HG03139 (cell line): ENCODE measurements around the gene ALPP.
"Not testable (repeated sequence)": the region's sequence is repeated elsewhere in the genome, so short reads cannot be mapped to it uniquely, and the experiment has no call there.

Experiments
- ATAC-seq: cut with Tn5 transposase; IDR thresholded peaks from one replicate; pipeline ENCODE4 v1.9.1; 2021; ENCODE audit not compliant: unreplicated experiment

ALPP gene

DNA sequence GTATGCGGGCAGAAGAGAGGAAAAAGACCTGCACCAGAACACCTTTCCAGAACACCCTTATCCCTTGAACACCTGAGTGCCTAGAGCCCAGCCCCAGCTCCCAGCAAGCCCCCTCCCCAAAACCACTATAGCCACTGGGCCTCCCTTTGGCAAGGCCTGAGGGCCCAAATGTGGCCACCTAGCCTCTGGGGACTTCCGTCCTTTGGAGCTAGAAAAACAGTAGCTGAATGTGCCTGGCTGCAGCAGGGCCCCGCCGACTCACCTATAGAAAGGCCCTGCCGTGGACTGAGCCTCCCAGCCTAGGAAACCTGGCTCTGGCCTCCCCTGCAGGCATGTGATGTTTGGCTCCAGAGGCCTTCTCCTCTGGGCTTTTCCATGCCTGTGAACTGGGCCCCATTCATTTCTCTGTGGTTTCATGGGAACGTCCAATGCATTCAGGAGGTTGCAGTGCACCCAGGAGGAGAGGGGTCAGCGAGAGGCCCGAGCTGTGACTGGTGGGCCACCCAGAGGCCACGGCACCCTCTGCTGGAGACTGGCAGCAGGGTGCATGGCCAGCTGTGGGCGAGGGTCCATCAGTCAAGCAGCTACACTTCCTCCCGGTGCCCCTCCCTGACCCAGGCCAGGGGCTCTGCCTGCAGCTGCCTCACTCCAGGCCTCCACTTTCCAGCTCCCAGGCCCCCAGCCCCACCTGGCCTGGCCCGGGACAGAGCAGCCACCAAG lies 15.3 kb upstream of the ALPP start:
- not testable (repeated sequence) for ATAC-seq

DNA sequence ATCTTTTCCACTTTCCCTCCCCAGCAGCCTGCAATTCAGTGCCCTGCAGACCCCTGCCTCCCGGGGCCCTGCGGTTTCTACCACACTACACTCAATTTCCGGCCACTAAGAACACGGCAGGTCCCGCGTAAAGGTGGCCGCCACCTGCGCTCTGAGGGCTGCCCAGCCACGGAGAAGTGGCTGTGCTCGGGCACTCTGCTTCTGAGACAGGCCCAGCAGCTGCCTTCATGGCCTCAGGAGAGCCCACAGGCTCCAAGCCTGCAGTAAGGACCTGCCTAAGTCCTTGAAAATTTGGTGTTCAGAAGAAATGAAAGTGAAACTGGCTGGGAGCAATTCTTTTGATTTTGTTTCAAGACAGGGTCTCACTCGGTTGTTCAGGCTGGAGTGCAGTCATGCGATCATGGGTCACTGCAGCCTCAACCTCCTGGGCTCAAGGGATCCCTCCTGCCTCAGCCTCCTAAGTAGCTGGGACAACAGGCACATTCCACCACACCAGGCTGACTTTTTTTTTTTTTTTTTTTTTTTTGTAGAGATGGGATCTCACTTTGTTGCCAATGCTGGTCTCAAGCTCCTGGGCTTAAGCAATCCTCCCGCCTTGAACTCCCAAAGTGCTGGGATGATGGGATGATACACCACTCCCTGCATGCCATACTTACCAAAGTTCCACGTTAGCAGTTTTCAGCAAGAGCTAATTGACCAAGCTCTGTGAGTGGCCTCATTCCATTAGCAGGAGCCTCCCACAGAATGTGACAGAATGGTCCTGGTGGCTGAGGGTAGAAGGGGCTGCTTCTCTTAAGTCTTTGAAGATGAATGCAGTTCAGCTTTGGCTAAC lies 14.6 kb upstream of the ALPP start:
- ATAC-seq, result peak; percentile 53

DNA sequence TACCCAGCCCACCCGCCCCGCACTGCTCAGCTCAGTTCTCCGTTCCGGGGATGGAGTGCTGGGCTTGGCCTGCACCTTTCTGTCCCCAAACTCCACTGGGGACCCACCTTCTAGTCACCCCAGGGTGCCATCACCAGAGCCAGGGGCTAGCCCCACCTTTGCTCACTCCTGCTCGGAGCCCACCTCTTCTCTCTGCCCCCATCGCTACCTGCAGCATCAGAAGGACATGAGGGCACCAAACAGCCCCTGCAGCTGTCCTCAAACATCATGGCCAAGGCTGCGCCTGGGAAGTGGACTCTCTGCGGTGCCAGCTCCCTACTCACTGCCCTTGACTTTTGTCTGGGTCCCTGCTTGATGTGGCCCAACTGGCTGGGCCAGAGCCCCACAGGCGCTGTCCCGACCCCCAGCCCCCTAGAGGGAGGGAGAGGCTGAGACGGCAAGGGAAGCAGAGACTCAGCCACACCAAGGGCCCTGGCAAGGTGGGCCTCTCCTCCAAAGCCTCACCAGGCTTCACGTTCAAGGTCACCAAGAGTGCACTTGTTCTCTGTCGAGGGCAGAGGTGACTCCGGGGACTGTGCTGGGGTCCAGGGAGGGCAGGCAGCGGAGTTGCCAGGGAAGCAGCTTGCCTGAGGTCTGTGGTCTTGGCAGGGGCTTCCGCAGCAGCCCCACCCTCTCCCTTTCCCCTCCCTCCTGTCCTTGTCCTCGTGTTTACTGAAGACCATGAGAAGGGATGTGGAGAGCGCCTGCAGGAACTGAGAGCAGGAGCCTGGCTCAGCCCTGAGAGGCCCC lies 13.6 kb upstream of the ALPP start:
- ATAC-seq, result not testable (repeated sequence)

DNA sequence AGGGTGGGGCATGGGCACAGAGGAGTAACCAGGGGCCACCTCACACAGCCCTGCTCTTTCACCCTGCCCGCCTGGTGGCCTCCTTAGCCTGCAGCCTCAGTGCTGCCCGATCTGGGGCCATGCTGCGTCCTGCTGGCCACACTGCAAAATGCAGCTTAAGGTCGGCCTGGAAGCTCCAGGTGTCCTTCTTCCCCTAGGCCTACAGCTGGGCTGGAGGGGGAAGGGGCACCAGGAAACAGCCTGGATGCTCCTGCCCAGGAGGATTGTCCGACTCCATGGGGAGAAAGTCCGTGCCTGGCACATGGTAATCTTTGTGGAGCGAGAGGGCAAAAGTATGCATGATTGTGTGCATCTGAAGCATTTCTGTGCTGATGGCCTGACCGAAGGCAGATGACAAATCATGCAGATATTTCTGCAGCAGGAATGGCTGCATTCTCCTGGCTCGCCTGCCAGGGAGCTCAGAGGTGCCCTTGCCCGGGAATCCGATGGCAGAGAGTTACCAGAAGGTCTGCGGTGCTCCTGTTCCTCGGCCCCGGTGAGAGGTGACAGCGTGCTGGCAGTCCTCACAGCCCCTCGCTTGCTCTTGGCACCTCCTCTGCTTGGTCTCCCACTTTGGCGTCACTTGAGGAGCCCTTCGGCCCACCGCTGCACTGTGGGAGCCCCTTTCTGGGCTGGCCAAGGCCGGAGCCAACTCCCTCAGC lies 12.8 kb upstream of the ALPP start:
- ATAC-seq, result no peak

DNA sequence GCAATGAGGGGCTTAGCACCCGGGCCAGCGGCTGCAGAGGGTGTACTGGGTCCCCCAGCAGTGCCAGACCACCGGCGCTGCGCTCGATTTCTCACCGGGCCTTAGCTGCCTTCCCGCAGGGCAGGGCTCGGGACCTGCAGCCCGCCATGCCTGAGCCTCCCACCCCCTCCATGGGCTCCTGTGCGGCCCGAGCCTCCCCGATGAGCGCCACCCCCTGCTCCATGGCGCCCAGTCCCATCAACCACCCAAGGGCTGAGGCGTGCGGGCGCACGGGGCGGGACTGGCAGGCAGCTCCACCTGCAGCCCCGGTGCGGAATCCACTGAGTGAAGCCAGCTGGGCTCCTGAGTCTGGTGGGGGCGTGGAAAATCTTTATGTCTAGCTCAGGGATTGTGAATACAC lies 12.1 kb upstream of the ALPP start:
- not testable (repeated sequence) for ATAC-seq

DNA sequence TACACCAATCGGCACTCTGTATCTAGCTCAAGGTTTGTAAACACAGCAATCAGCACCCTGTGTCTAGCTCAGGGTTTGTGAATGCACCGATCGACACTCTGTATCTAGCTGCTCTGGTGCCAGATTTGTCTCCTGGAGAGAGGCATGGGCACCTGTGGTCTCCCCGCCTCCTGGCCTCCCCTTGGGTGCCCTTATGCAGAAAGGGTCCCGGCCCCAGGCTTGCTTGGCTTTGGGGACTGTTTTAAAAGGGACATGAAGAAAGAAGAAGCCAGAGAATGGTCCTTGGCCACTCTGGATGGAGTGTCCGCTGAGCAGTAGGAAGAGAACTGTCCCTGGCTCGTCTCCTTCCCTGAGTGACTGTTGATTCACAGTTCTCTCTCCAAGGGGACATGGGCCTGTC lies 11.5 kb upstream of the ALPP start:
- no peak for ATAC-seq

DNA sequence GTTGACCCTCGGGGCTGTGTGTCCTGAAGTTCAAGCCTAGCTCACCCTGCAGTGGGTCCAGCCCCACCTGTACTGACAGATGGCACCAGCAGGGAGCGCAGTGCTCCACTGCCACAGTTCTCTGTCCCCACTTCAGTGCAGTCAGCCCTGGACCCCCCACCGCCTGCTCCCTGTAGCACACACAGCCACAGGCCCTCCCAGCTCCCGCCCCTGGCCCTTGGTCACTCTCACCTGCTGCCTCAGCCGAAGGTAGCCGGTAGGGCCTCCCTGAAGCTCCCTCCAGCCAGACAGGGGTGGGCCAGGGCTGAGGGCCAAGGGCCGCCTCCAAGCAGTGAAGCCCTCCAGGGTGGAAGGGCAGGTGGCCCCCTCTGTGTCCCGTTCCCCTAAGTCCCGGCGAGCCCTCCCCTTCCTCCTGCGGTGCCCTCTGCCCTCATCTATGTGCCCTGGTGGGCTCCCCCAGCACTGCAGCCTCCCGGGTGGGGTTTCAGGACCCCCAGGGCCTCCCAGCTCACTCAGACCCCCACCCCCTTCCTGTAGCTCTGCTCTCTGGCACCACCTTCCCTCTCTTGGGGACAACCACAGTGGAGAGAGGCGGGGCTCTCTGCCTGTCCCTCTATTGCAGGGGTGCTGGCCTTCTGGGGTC lies 10.8 kb upstream of the ALPP start:
- no peak for ATAC-seq

DNA sequence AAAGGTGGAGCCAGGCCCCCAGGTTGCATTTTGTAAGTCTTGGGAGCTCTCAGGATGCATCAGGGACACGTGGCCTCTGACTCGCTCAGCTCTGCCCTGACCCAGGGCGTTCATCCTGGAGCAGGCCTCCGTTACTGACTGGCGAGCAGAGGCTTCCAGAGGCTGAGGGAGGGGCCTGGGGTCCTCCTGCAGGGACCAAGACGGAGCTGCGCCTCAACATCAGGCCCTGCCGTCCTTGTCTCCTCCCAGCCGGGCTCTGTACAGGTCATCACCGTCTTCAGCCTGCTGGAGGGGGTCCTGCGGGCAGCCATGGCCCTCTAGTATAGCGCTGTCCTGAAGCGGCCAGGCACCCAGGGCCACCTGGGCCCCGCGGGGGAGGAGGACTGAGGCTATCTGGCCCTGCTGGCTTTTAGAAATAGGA lies 10.2 kb upstream of the ALPP start:
- ATAC-seq, result no peak

DNA sequence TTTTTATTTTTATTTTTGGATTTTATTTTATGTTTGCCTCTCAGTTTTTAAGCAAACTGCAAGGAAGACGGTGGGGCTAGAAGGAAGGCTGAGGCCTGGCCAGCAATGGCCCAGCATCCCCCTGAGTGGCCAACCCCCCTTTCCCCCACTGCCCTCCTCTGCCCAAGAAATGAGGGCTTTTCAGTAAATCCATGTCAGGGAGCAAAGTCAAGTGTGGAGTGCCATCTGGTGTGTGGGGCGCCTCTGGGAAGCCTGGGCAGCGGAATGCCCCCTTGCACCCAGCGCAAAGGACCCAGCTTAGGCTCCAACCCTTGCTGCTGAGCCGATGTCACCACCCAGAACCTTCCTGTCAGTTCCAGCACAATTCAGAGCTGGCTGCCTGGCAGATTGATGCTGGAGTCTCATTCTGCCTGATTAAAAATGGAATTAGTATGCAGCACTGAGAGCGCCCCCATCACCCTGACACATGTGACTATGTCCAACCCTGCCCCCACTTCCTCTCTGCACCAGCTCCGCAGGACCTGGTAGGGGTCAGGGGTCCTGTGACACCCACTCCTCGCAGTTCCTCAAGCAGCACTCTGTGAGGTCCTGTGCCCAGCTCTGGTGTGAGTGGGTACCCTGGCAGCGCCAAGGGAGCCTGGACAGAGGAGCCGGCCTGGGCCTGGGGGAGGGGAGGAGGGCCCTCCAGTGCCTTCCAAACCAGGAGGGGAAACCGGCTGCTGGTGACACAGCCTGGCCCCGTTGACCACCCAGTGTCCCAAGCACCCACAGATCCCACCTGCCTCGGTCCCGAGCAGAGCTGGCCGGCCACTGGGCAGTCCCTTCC lies 9.2 kb upstream of the ALPP start:
- ATAC-seq, result no peak

DNA sequence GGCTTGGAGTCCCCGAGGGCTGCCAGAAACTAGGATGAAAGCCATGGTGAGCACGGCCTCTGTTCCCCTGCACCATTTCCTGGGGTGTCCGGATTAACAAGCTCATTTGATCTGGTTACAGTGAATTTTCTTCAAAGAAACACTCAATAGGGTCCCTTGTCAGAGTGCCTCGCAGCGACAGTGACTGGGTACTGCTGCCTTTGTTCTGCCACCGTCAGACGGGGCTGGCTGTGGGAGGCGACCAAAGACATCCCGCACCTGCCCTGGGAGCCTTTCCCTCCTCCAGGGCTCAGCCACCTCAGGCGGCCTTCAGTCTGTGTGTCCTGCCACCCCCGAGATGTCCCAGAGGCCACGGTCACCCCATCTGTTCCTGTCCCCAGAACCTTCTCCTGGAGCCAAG lies 8.5 kb upstream of the ALPP start:
- ATAC-seq, result not testable (repeated sequence)

DNA sequence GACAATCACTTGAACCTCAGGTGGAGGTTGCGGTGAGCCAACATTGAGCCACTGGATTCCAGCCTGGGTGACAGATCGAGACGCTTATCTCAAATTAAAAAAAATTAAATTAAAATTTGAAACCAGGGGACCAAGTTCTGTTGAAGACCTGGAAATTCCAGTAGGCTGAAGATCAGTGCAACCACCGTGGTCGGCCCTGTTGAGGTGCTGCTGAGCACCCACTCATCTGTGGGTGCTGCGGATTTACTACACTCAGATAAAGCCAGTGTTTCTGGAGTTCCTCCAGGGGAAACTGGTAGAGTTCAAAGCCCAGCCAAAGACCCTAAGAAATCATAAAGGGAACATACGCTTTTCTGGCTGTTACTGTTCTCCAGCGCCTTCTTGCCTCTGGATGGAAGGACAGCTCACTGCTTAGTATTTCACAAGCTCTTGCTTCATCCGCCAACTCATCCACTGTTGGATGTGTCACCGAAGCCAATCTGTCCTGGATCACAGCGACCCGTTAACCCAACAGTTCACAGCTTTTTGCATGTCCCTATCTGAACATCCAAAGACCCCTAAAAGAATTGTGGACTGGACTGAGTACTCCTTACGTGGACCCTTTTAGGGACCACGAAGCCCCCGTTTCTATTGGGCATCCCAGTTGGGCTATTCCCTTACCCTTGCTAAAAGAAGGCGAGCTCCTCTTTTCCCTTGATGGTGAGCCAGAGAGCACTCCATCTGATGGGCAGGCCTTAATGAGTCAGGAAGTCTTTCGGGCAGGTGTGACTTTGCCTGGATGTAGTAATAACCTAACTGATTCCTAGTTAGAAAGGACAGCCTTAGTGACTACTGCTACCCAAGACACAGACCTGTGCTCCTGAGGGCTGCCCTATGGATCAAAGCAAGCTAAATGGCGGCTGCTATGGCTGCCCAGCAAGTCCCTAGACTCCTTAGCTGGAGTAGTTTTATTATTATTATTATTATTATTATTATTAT lies 6.0 kb upstream of the ALPP start:
- ATAC-seq, result no peak

DNA sequence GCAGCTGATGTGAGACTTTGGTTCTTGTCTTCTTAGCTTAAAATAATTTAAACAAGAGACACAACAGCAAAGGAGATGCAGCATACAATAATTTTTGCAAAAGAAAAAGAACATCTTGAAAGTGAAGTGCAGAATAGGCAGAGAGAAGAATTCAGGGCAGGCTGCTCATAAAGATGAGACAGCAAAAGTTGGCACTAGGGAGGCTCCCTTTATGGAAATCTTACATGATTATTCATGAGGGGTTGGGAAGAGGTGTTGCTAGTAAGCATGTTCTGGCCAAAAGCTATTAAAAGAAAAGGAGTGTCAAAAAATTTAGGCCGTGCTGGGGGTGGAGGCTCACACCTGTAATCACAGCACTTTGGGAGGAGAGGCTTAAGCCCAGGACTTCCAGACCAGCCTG lies 4.2 kb upstream of the ALPP start:
- no peak for ATAC-seq

DNA sequence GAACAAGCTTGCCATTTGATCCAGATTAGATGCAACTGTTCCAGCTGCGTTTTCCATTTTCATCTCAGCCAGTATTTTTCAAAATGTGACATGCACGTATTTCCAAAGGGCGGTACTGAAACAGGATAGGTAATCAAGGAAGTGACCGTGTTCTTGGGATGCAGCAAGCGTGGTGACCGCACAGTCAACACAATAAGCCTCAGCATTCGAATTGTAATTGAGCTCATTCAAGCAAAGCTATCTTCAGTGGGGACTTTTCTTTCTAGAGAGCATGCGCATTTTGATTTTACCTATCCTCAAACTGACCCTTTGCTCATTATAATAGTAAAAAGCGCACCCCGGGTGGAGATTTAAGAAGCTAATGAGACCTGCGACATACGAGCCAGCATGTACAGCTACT lies 3.4 kb upstream of the ALPP start:
- no peak for ATAC-seq

DNA sequence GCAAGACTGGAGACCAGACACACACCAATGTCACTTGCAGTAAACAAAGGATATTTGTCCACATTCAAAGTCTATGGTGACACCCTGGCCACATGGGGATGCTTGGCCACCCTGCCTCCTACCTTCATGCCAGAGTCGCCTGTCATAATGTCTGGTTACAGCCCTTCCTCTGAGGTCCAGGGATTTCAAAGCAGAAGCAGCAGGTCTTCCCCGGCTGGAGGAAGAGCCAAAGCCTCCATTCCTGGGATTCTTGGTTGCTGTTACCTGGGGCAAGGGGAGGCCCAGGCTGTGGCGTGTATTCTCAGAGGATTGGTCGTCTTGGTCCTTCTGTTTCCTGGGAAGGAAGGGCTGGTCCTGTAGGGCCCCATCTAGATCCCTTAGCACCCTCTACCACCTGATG lies 2.3 kb upstream of the ALPP start:
- no peak for ATAC-seq

DNA sequence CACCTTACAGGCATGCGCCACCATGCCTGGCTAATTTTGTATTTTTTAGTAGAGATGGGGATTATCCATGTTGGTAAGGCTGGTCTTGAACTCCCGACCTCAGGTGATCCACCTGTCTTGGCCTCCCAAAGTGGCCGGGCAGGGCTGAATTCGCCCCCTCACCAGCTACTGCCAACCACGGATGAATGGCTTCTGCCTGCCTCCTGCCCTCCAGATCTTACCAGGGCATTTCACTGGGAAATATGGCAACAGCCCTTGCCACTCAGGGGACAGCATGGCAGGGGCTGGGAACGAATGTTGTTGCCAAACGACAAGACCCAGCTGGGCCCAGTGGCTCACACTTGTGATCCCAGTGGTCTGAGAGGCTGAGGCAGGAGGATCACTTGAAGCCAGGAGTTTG lies 1.8 kb upstream of the ALPP start:
- no peak for ATAC-seq

DNA sequence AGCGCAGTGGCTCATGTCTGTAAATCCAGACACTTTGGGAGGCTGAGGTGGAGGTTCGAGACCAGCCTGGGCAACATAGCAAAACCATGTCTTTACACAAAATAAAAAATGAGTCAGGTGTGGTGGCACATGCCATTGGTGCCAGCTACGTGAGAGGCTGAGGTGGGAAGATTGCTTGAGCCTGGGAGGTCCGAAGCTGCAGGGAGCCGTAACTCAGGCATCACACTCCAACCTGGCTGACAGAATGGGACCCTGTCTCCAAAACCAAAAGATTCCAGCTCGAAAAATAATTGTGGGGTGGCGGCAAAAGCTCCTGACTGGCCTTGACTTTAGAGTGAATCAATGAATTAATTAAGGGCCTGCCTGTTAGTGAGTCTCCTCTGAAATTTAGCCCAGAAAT lies 1.2 kb upstream of the ALPP start:
- ATAC-seq, result no peak

DNA sequence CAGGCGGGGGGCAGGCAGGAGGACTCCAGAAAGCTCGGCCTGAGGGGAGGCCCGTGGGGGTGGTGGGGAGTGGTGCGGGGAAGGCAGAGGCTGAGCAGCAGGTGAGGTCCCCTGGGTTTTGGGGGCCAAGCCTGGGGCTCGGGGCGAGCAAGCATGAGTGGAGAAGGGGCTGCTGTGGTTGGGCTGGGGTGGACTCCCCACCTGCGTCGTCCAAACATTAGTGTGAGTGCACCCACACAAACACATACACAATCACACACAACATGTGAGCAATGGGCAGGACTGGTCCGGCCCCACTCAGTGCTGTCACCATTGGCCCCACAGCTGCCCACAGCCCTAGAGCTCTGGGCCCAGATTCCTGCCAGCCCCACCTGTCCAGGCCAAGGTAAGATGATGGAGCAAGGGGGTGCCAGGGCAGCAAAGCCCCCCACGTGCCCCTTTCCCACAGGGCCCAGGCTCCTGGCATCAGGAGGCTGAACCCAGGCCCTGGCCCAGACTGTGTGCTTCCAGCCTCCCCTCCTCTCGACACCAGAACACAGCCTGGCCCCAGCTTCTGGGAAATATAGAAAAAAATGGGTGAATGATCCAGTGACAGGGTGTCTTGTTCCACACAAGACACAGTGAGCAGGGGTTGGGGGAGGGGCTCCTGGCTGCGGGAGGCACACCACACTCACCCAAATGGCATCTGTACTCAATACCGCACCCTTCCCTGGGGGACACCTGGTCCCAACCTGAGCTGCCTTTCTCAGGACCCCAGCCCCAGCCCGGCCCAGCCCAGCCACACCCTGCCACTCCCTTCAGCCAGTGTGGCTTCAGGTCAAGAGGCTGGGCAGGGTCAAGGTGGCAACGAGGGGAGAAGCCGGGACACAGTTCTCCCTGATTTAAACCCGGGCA lies 463 bp upstream of the ALPP start:
- ATAC-seq, result no peak
